ENCODE results near the gene SERPINB11. TPM values are rescaled to one million over a fixed set of nuclear protein-coding genes. Genes with fewer than 3 reads are reported as not detected.

The SERPINB11 gene
- total RNA-seq, 1 experiment from 2014 or later, result not detected

DNA sequence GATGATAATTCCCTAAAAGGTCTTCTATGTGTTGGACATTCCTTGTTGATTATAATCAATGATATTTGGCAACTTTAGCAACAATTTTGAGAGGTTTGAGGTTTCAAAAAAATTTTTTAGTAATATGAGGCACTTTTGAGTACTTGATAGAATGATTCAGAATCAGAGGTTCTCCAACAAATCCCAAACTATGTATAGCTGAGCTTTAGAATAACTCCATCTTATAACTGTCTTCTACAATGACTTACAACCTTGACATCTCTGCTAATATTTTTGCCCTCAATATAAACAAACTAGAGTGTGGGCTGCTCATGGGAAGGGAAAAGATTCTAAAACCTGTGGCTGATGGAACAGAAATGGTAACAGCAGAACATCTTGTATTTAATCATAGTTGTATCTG, 50.9 kb downstream of the SERPINB11 start:
- Histone ChIP-seq H3K36me3 (ENCODE audit: control insufficient read depth, insufficient read depth, low read length) (no peaks in the 10 kb centered on the region), H3K9me3 (ENCODE audit: control insufficient read depth, insufficient read depth, low read depth, low read length) (no peaks in the 10 kb centered on the region), H3K4me3 (ENCODE audit: low read depth in 2 of 2, low read length in 2 of 2) (no peak overlapping the region), H3K27ac (ENCODE audit: low read length) (no peak overlapping the region), H3K4me1 (ENCODE audit: control insufficient read depth, insufficient read depth, low read length) (no peaks in the 10 kb centered on the region), H3K27me3 (ENCODE audit: control insufficient read depth, insufficient read depth, low read length) (no peaks in the 10 kb centered on the region)
- TF ChIP-seq TCF7L2 (IDR thresholded peaks at IDR 0.05; ENCODE audit: low read depth, low read length) (no peak), SIN3A (IDR thresholded peaks at IDR 0.05; ENCODE audit: borderline replicate concordance, insufficient read depth, low read depth, low read length) (no peak), POLR2AphosphoS5 (IDR thresholded peaks at IDR 0.05; ENCODE audit: low read depth, low read length) (no peak)
- TF ChIP-seq, protein P1, sequence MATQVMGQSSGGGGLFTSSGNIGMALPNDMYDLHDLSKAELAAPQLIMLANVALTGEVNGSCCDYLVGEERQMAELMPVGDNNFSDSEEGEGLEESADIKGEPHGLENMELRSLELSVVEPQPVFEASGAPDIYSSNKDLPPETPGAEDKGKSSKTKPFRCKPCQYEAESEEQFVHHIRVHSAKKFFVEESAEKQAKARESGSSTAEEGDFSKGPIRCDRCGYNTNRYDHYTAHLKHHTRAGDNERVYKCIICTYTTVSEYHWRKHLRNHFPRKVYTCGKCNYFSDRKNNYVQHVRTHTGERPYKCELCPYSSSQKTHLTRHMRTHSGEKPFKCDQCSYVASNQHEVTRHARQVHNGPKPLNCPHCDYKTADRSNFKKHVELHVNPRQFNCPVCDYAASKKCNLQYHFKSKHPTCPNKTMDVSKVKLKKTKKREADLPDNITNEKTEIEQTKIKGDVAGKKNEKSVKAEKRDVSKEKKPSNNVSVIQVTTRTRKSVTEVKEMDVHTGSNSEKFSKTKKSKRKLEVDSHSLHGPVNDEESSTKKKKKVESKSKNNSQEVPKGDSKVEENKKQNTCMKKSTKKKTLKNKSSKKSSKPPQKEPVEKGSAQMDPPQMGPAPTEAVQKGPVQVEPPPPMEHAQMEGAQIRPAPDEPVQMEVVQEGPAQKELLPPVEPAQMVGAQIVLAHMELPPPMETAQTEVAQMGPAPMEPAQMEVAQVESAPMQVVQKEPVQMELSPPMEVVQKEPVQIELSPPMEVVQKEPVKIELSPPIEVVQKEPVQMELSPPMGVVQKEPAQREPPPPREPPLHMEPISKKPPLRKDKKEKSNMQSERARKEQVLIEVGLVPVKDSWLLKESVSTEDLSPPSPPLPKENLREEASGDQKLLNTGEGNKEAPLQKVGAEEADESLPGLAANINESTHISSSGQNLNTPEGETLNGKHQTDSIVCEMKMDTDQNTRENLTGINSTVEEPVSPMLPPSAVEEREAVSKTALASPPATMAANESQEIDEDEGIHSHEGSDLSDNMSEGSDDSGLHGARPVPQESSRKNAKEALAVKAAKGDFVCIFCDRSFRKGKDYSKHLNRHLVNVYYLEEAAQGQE (IDR thresholded peaks at IDR 0.05; ENCODE audit: insufficient read depth in 1 of 2, low read depth in 2 of 2, low read length in 1 of 2), result no peak
- intact Hi-C loops (cut with micrococcal nuclease; ENCODE audit: unreplicated experiment), result no loop called here
- ChIA-PET CTCF (no interaction called here), POLR2A (no interaction called here)
- ATAC-seq, result no peak
- no peak for DNase-seq (ENCODE audit: low read depth, low spot score)
- in situ Hi-C loops (cut with HindIII; ENCODE audit: low pct_unique_long_range_greater_than_20kb, low sequenced_read_pairs), result no loop called here
- no TSS peak for BruUV-seq (replicated peaks)

DNA sequence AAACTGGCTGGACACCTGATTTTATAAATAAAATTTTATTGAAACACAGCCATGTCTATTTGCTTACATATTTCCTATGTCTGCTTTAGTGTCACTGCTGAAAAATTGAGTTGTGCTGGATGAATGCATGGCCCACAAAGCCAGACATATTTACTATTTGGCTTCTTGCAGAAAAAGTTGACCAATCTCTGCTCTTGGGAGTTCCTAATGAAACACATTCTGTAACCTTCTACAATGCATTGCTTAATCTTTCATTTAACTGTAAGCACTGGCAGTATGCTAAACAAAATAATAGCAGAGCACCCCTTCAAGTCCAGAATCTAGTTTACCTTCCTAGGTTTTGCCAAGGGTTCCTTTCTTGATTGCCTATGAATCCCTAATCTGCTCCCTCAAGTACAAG, 54.8 kb downstream of the SERPINB11 start:
- in situ Hi-C loops (cut with HindIII; ENCODE audit: low pct_unique_long_range_greater_than_20kb, low sequenced_read_pairs), result no loop called here
- CTCF ChIA-PET, result no interaction called here
- intact Hi-C loops (cut with micrococcal nuclease; ENCODE audit: unreplicated experiment), result no loop called here
- BruUV-seq (replicated peaks), result no TSS peak
- Histone ChIP-seq H3K36me3 (ENCODE audit: control insufficient read depth, insufficient read depth, low read length) (no peaks in the 10 kb centered on the region), H3K27me3 (ENCODE audit: control insufficient read depth, insufficient read depth, low read length) (no peaks in the 10 kb centered on the region), H3K4me3 (ENCODE audit: low read depth in 2 of 2, low read length in 2 of 2) (no peak overlapping the region), H3K9me3 (ENCODE audit: control insufficient read depth, insufficient read depth, low read depth, low read length) (no peaks in the 10 kb centered on the region), H3K4me1 (ENCODE audit: control insufficient read depth, insufficient read depth, low read length) (no peaks in the 10 kb centered on the region), H3K27ac (ENCODE audit: low read length) (no peak overlapping the region)
- POLR2A ChIA-PET, result no interaction called here
- TF ChIP-seq SIN3A (IDR thresholded peaks at IDR 0.05; ENCODE audit: borderline replicate concordance, insufficient read depth, low read depth, low read length) (no peak), TCF7L2 (IDR thresholded peaks at IDR 0.05; ENCODE audit: low read depth, low read length) (no peak), POLR2AphosphoS5 (IDR thresholded peaks at IDR 0.05; ENCODE audit: low read depth, low read length) (no peak)
- TF ChIP-seq, protein P2, sequence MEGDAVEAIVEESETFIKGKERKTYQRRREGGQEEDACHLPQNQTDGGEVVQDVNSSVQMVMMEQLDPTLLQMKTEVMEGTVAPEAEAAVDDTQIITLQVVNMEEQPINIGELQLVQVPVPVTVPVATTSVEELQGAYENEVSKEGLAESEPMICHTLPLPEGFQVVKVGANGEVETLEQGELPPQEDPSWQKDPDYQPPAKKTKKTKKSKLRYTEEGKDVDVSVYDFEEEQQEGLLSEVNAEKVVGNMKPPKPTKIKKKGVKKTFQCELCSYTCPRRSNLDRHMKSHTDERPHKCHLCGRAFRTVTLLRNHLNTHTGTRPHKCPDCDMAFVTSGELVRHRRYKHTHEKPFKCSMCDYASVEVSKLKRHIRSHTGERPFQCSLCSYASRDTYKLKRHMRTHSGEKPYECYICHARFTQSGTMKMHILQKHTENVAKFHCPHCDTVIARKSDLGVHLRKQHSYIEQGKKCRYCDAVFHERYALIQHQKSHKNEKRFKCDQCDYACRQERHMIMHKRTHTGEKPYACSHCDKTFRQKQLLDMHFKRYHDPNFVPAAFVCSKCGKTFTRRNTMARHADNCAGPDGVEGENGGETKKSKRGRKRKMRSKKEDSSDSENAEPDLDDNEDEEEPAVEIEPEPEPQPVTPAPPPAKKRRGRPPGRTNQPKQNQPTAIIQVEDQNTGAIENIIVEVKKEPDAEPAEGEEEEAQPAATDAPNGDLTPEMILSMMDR (IDR thresholded peaks at IDR 0.05), result no peak
- TF ChIP-seq, protein P1 (IDR thresholded peaks at IDR 0.05; ENCODE audit: insufficient read depth in 1 of 2, low read depth in 2 of 2, low read length in 1 of 2), result no peak
- DNase-seq (ENCODE audit: low read depth, low spot score) (no peak), ATAC-seq (no peak)
